Lower lobe of right lung (tissue), 2 donors: ENCODE measurements around the gene SAYSD1. TPM values are rescaled to one million over a fixed set of nuclear protein-coding genes. Genes with fewer than 3 reads are reported as not detected.

Experiments used
- ATAC-seq, 2 donors: fragments of 200-7000 bp; cut with Tn5 transposase; one replicate each; pipeline ENCODE4 v1.9.1; 2020 to 2022; ENCODE audit warnings: mild to moderate bottlenecking in 2 of 2, moderate library complexity in 2 of 2
- DNase-seq: peaks from one replicate; pipeline ENCODE4 v3.0.0-alpha.2; 2020
- H3K27ac ChIP-seq: fragments of 200-600 bp; one replicate; pipeline ENCODE4 v1.8.0; 2022
- H3K27me3 ChIP-seq: fragments of 200-600 bp; one replicate; pipeline ENCODE4 v1.8.0; 2022; ENCODE audit warnings: low read depth
- H3K36me3 ChIP-seq: fragments of 200-600 bp; one replicate; pipeline ENCODE4 v1.8.0; 2022; ENCODE audit warnings: mild to moderate bottlenecking
- H3K4me1 ChIP-seq: fragments of 200-600 bp; one replicate; pipeline ENCODE4 v1.8.0; 2022
- H3K4me3 ChIP-seq: fragments of 200-600 bp; one replicate; pipeline ENCODE4 v1.8.0; 2022; ENCODE audit warnings: mild to moderate bottlenecking
- H3K9me3 ChIP-seq: fragments of 200-600 bp; one replicate; pipeline ENCODE4 v1.8.0; 2022
- CTCF ChIP-seq: fragments of 200-600 bp; IDR thresholded peaks from one replicate; pipeline ENCODE4 v1.8.0; 2022; ENCODE audit warnings: antibody characterized with exemption, mild to moderate bottlenecking
- intact Hi-C: fragments of 100-400 bp; cut with DNase I; formaldehyde crosslinking; loops from one replicate; pipeline ENCODE4 v1.11.0; 2022
- total RNA-seq: library from RNA; stranded (reverse); fragmentation: NEBNext Ultra II Directional; extraction: Animal tissue kit (Norgen Biotek cat#: 25700); gene quantifications from one replicate; pipeline ENCODE4 v1.2.1, GENCODE V29; 2021
- donor health status: DM: no; HTN: yes; CAD: no; lungs with severe emphysema.

SAYSD1 gene
- total RNA-seq, 1 donor from 2014 or later, result 15.5 TPM

DNA sequence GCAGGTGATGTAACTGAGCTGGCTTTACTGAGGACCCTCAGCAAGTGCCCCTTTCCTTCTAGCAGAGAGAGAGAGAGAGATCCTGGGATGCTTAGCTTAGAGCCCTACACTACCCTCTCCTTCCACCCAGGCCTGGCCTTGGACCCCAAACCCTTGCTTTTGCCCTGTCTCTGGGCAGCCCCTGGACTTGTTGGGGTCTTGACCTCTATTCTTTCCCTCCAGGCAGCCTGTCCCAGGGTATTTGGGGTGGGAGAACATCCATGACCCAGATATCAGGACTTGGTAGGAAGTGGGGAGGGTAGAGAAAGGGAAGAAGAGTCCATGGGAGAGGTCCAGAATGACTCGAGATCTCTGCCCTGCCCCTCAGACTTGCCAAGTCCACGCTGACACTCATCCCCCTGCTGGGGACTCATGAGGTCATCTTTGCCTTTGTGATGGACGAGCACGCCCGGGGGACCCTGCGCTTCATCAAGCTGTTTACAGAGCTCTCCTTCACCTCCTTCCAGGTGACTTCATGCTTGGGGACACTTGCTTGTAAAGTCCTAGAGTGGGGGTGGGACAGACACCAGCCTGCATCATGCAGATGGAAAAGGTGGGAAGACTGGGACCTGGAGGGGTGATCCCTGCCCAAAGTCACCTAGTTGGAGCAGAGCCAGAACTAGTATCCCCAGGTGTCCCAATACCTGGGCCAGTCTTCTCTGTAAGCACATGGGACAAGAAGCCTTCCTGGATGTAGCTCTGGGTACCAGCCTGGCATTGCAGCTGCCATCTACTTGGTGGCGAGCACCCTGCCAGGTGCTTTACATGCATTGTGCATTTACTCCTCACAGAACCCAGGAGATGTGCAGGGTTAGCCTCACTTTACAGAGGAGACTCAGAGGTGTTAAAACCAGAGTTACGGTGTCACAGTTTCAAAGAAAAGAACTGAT, 35.5 kb downstream of the SAYSD1 start:
- Histone ChIP-seq H3K9me3 (no peaks in the 10 kb centered on the region), H3K27ac (no peak overlapping the region), H3K4me1 (no peaks in the 10 kb centered on the region), H3K36me3 (no peaks in the 10 kb centered on the region), H3K27me3 (no peaks in the 10 kb centered on the region), H3K4me3 (no peak overlapping the region)
- TF ChIP-seq CTCF, result no peak
- ATAC-seq (no peak), DNase-seq (no peak)
- intact Hi-C loops, result no loop called here

DNA sequence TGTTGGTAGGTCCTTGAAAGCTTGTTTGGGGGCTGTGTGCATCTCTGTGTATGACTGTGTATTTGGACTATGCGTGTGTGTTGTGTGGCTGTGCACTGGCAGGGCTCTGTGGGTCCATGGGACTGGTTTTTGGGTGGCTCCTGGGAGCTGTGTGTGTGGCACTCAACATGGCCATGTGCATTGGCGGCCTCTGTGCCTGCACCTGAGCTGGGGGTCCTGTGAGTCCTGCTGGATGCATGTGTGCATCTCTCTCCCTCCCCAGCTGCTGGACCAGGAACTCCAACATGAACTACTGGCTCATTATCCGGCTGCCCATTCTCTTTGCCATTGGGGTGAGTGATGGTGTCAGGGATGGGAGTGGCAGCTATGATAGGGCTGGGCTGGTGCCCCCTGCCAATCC, 36.3 kb downstream of the SAYSD1 start:
- no peak overlapping the region for H3K4me3 ChIP-seq
- intact Hi-C loops, result no loop called here
- DNase-seq, result no peak
- H3K27ac ChIP-seq, result no peak overlapping the region
- no peaks in the 10 kb centered on the region for H3K36me3 ChIP-seq
- TF ChIP-seq CTCF, result no peak
- no peak for ATAC-seq
- H3K4me1 ChIP-seq, result no peaks in the 10 kb centered on the region
- H3K9me3 ChIP-seq, result no peaks in the 10 kb centered on the region
- H3K27me3 ChIP-seq, result no peaks in the 10 kb centered on the region

DNA sequence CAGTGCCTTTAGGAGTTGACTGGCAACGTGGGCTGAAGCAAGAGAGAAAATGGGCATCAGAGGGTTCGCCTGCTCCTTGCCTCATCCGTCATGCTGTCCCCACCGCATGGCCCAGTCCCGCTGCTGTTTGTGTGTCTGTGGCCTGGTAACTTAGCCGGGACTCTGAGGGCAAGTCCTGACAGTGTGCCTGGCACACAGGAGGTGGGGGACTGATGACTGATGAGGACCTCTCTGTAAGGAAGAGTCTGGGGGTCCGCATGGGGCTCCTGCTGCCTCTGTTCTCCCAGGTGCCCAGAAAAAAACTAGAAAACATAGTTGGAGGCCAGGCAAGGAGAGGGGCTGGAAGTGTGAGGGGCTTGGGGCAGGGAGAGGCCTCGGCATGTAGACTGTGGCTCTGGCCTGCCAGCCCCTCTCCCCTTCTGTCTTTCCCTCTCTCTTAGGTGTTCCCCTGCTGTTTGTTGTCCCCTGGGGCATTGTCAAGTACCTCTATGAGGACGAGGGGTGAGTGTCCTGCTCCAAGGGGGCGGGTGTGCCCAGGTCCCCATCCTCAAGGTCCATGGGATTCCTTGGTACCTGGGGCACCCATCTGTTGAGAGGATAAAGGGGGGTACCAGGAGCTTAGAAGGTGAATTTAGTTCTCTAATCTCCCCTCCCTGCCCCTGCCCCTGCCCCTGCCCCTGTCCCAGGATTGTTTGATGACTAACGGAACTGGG, 36.9 kb downstream of the SAYSD1 start:
- H3K4me1 ChIP-seq, result no peaks in the 10 kb centered on the region
- DNase-seq (no peak), ATAC-seq (no peak)
- no peak overlapping the region for H3K4me3 ChIP-seq
- no peaks in the 10 kb centered on the region for H3K9me3 ChIP-seq
- intact Hi-C loops, result no loop called here
- H3K36me3 ChIP-seq, result no peaks in the 10 kb centered on the region
- no peaks in the 10 kb centered on the region for H3K27me3 ChIP-seq
- H3K27ac ChIP-seq, result no peak overlapping the region
- TF ChIP-seq CTCF, result no peak

DNA sequence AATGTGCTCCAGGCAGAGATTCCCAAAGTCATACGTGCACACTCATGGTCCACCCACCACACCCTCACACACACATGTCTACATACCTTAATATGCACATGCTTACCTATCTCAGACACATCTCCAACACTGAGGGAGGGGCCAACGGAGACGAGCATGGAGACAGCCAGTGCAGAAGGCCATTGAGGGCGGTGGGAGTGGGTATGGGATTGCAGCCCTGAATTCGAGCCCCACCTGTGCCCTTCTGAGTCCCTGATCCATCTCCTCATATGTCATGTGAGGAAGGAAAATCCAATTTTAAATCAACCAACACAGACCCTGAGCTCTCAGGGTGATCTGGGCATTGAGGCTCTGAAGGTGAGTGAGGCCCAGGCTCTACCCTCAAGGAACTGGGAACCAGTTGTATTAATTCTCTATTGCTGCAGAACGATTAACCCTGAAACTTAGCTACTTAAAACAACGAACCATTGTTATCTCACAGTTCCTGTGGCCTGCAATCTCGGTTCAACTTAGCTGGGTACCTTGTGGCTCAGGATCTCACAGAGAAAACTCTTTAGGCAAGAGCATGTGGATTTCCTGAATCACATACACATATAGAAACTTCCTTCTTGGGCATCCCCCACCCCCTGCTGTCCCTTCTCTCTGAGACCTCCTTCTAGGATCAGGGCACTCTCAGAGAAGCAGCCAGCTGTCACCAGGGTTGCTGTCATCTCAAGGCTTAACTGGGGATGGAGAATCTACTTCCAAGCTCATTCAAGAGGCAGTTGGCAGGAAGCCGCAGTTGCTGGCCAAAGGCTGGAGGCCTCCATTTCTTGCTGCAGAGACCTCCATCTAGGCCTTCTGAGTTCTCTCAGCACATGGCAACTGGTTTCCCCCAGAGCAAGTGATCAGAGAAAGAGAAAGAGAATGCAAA, 38.1 kb downstream of the SAYSD1 start:
- TF ChIP-seq CTCF, result no peak
- DNase-seq, result no peak
- Histone ChIP-seq H3K4me3 (no peak overlapping the region), H3K27ac (no peak overlapping the region), H3K4me1 (no peaks in the 10 kb centered on the region), H3K36me3 (no peaks in the 10 kb centered on the region), H3K27me3 (no peaks in the 10 kb centered on the region), H3K9me3 (no peaks in the 10 kb centered on the region)
- intact Hi-C loops, result no loop called here
- ATAC-seq, result no peak
